ENCODE data around the gene UTP3. TPM values are rescaled to one million over a fixed set of nuclear protein-coding genes. Genes with fewer than 3 reads are reported as not detected.
"Not testable (repeated sequence)": the region's sequence is repeated elsewhere in the genome, so short reads cannot be mapped to it uniquely, and the experiment has no call there.

The UTP3 gene
- total and polyA plus RNA-seq, 12 donors = 14.9 to 51.1 (median 32.3) TPM

- Histone ChIP-seq H3K4me1 (replicated peaks in 1 of 2) (peaks cover 21 to 33% of the 10 kb centered on the region in 2 donors), H3K4me3 (peak overlapping the region; percentile 48 to 96 (median 54)), H3K27ac (peak overlapping the region; percentile 50 to 97 (median 89)), H3K36me3 (replicated peaks in 1 of 2) (peaks cover 0 to 4% of the 10 kb centered on the region in 2 donors), H3K9me3 (replicated peaks in 1 of 3) (no peaks in the 10 kb centered on the region), H3K27me3 (no peaks in the 10 kb centered on the region)
- intact Hi-C loops (cut with DNase I) = loop anchor here in 1 of 2 donors (10.0 kb wide), 1 partner anchor 146 kb away; the partner anchor contains the start of gene GRSF1
- no peak for TF ChIP-seq CTCF (IDR thresholded peaks at IDR 0.05)
- TF ChIP-seq POLR2A (IDR thresholded peaks at IDR 0.05) = no peak
- DNase-seq = peak in 1 of 7 donors; percentile 31
- 1 to 2% (median 1%) methylated on average over 19 of the region's 19 CpGs for WGBS, 4 donors
Measured at GRCh38 chr4:70688795-70689231, 481 bp downstream of the UTP3 start.

GRCh38 chr4:70691661-70692060, 3.3 kb downstream of the UTP3 start:
- Histone ChIP-seq H3K4me1 (replicated peaks in 1 of 2) (peaks cover 21 to 33% of the 10 kb centered on the region in 2 donors), H3K36me3 (replicated peaks in 1 of 2) (peaks cover 0 to 4% of the 10 kb centered on the region in 2 donors), H3K9me3 (replicated peaks in 1 of 3) (no peaks in the 10 kb centered on the region), H3K27me3 (no peaks in the 10 kb centered on the region), H3K27ac (peak overlapping the region in 1 of 5 donors; percentile 21), H3K4me3 (no peak overlapping the region)
- intact Hi-C loops (cut with DNase I) = no loop called here
- DNase-seq = no peak
- 53 to 67% (median 63%) methylated on average over 1 of the region's 1 CpG for WGBS, 4 donors
- no peak for TF ChIP-seq CTCF (IDR thresholded peaks at IDR 0.05)
- TF ChIP-seq POLR2A (IDR thresholded peaks at IDR 0.05) = no peak

GRCh38 chr4:70694633-70695032, 6.3 kb downstream of the UTP3 start:
- peaks cover 9 to 26% of the 10 kb centered on the region in 2 donors for H3K4me1 ChIP-seq (replicated peaks in 1 of 2)
- intact Hi-C loops (cut with DNase I); H3K27me3 ChIP-seq; H3K4me3 ChIP-seq; DNase-seq; H3K36me3 ChIP-seq (replicated peaks in 1 of 2); H3K9me3 ChIP-seq (replicated peaks in 1 of 3); H3K27ac ChIP-seq: not testable (repeated sequence)
- 91 to 96% (median 93%) methylated on average over 7 of the region's 7 CpGs for WGBS, 4 donors

GRCh38 chr4:70698435-70698834, 10.1 kb downstream of the UTP3 start:
- 68 to 82% (median 79%) methylated on average over 8 of the region's 8 CpGs for WGBS, 4 donors
- H3K36me3 ChIP-seq (replicated peaks in 1 of 2); DNase-seq; H3K4me1 ChIP-seq (replicated peaks in 1 of 2); H3K27ac ChIP-seq; intact Hi-C loops (cut with DNase I); H3K4me3 ChIP-seq; H3K9me3 ChIP-seq (replicated peaks in 1 of 3); H3K27me3 ChIP-seq: not testable (repeated sequence)

GRCh38 chr4:70700712-70701111, 12.4 kb downstream of the UTP3 start:
- no peak for DNase-seq
- H3K36me3 ChIP-seq (replicated peaks in 1 of 2) = no peaks in the 10 kb centered on the region
- intact Hi-C loops (cut with DNase I) = loop anchor here in 1 of 2 donors (10.0 kb wide), 1 partner anchor 124 kb away; no protein-coding TSS in a partner anchor
- TF ChIP-seq CTCF (IDR thresholded peaks at IDR 0.05) (no peak), POLR2A (IDR thresholded peaks at IDR 0.05) (no peak)
- peaks cover 0 to 7% of the 10 kb centered on the region in 2 donors for H3K4me1 ChIP-seq (replicated peaks in 1 of 2)
- 88 to 99% (median 94%) methylated on average over 5 of the region's 5 CpGs for WGBS, 4 donors
- H3K27ac ChIP-seq = no peak overlapping the region
- H3K4me3 ChIP-seq = no peak overlapping the region
- H3K9me3 ChIP-seq (replicated peaks in 1 of 3) = no peaks in the 10 kb centered on the region
- H3K27me3 ChIP-seq = no peaks in the 10 kb centered on the region

Measured in adrenal gland (tissue), 12 donors.